ENCODE measurements around the gene SRXN1.

SRXN1 gene

GRCh38 chr20:663315-664090 lies 10.5 kb upstream of the SRXN1 start:
- Histone ChIP-seq H3K9ac (ENCODE audit: low read length) (no peak overlapping the region), H3K9me3 (ENCODE audit: control insufficient read depth, low read depth, low read length) (no peaks in the 10 kb centered on the region), H3K4me1 (ENCODE audit: control insufficient read depth, low read depth, low read length) (peaks cover 39% of the 10 kb centered on the region), H3K27me3 (ENCODE audit: control insufficient read depth, insufficient read depth, low read length) (no peaks in the 10 kb centered on the region), H3K36me3 (ENCODE audit: control insufficient read depth, low read depth, low read length) (no peaks in the 10 kb centered on the region), H3K27ac (ENCODE audit: low read length) (no peak overlapping the region), H3K4me3 (ENCODE audit: low read length) (no peak overlapping the region)

- Histone ChIP-seq H3K9me3 (ENCODE audit: control insufficient read depth, low read depth, low read length) (no peaks in the 10 kb centered on the region), H3K36me3 (ENCODE audit: control insufficient read depth, low read depth, low read length) (no peaks in the 10 kb centered on the region), H3K27ac (ENCODE audit: low read length) (no peak overlapping the region), H3K4me1 (ENCODE audit: control insufficient read depth, low read depth, low read length) (peaks cover 49% of the 10 kb centered on the region), H3K27me3 (ENCODE audit: control insufficient read depth, insufficient read depth, low read length) (no peaks in the 10 kb centered on the region), H3K4me3 (ENCODE audit: low read length) (no peak overlapping the region), H3K9ac (ENCODE audit: low read length) (no peak overlapping the region)
These were observed 9.5 kb upstream of the SRXN1 start for GRCh38 chr20:662277-663192.

- Histone ChIP-seq H3K4me3 (ENCODE audit: low read length) (no peak overlapping the region), H3K9ac (ENCODE audit: low read length) (no peak overlapping the region), H3K36me3 (ENCODE audit: control insufficient read depth, low read depth, low read length) (no peaks in the 10 kb centered on the region), H3K9me3 (ENCODE audit: control insufficient read depth, low read depth, low read length) (no peaks in the 10 kb centered on the region), H3K27ac (ENCODE audit: low read length) (no peak overlapping the region), H3K27me3 (ENCODE audit: control insufficient read depth, insufficient read depth, low read length) (no peaks in the 10 kb centered on the region), H3K4me1 (ENCODE audit: control insufficient read depth, low read depth, low read length) (peaks cover 54% of the 10 kb centered on the region)
These were observed 8.7 kb upstream of the SRXN1 start for GRCh38 chr20:661474-662270.

- peaks cover 53% of the 10 kb centered on the region for H3K4me1 ChIP-seq (ENCODE audit: control insufficient read depth, low read depth, low read length)
- peak overlapping the region; percentile 24 for H3K27ac ChIP-seq (ENCODE audit: low read length)
- peak overlapping the region; percentile 21 for H3K9ac ChIP-seq (ENCODE audit: low read length)
- peak overlapping the region; percentile 40 for H3K4me3 ChIP-seq (ENCODE audit: low read length)
- no peaks in the 10 kb centered on the region for H3K36me3 ChIP-seq (ENCODE audit: control insufficient read depth, low read depth, low read length)
- H3K9me3 ChIP-seq (ENCODE audit: control insufficient read depth, low read depth, low read length): no peaks in the 10 kb centered on the region
- H3K27me3 ChIP-seq (ENCODE audit: control insufficient read depth, insufficient read depth, low read length): peaks cover 8% of the 10 kb centered on the region
These were observed 5.8 kb upstream of the SRXN1 start for GRCh38 chr20:658731-659291.

- no peaks in the 10 kb centered on the region for H3K9me3 ChIP-seq (ENCODE audit: control insufficient read depth, low read depth, low read length)
- H3K27ac ChIP-seq (ENCODE audit: low read length): peak overlapping the region; percentile 24
- peak overlapping the region; percentile 40 for H3K4me3 ChIP-seq (ENCODE audit: low read length)
- peaks cover 55% of the 10 kb centered on the region for H3K4me1 ChIP-seq (ENCODE audit: control insufficient read depth, low read depth, low read length)
- H3K9ac ChIP-seq (ENCODE audit: low read length): peak overlapping the region; percentile 21
- peaks cover 11% of the 10 kb centered on the region for H3K27me3 ChIP-seq (ENCODE audit: control insufficient read depth, insufficient read depth, low read length)
- H3K36me3 ChIP-seq (ENCODE audit: control insufficient read depth, low read depth, low read length): no peaks in the 10 kb centered on the region
These were observed 5.2 kb upstream of the SRXN1 start for GRCh38 chr20:658202-658601.

- Histone ChIP-seq H3K27ac (ENCODE audit: low read length) (no peak overlapping the region), H3K27me3 (ENCODE audit: control insufficient read depth, insufficient read depth, low read length) (peaks cover 11% of the 10 kb centered on the region), H3K9ac (ENCODE audit: low read length) (no peak overlapping the region), H3K4me3 (ENCODE audit: low read length) (no peak overlapping the region), H3K9me3 (ENCODE audit: control insufficient read depth, low read depth, low read length) (no peaks in the 10 kb centered on the region), H3K4me1 (ENCODE audit: control insufficient read depth, low read depth, low read length) (peaks cover 49% of the 10 kb centered on the region), H3K36me3 (ENCODE audit: control insufficient read depth, low read depth, low read length) (no peaks in the 10 kb centered on the region)
These were observed 3.0 kb upstream of the SRXN1 start for GRCh38 chr20:655726-656624.

- no peaks in the 10 kb centered on the region for H3K9me3 ChIP-seq (ENCODE audit: control insufficient read depth, low read depth, low read length)
- peaks cover 43% of the 10 kb centered on the region for H3K4me1 ChIP-seq (ENCODE audit: control insufficient read depth, low read depth, low read length)
- H3K27me3 ChIP-seq (ENCODE audit: control insufficient read depth, insufficient read depth, low read length): peaks cover 11% of the 10 kb centered on the region
- no peak overlapping the region for H3K4me3 ChIP-seq (ENCODE audit: low read length)
- no peak overlapping the region for H3K9ac ChIP-seq (ENCODE audit: low read length)
- peaks cover 7% of the 10 kb centered on the region for H3K36me3 ChIP-seq (ENCODE audit: control insufficient read depth, low read depth, low read length)
- no peak overlapping the region for H3K27ac ChIP-seq (ENCODE audit: low read length)
These were observed 1.4 kb upstream of the SRXN1 start for GRCh38 chr20:654417-654750.

- Histone ChIP-seq H3K27ac (ENCODE audit: low read length) (no peak overlapping the region), H3K9ac (ENCODE audit: low read length) (peak overlapping the region; percentile 70), H3K4me1 (ENCODE audit: control insufficient read depth, low read depth, low read length) (peaks cover 38% of the 10 kb centered on the region)
These were observed 803 bp upstream of the SRXN1 start for GRCh38 chr20:653590-654416.

GRCh38 chr20:652615-653109 lies 338 bp downstream of the SRXN1 start:
- peaks cover 20% of the 10 kb centered on the region for H3K36me3 ChIP-seq (ENCODE audit: control insufficient read depth, low read depth, low read length)
- peaks cover 11% of the 10 kb centered on the region for H3K27me3 ChIP-seq (ENCODE audit: control insufficient read depth, insufficient read depth, low read length)
- H3K4me3 ChIP-seq (ENCODE audit: low read length): peak overlapping the region; percentile 72
- peak overlapping the region; percentile 51 for H3K9ac ChIP-seq (ENCODE audit: low read length)
- peaks cover 26% of the 10 kb centered on the region for H3K4me1 ChIP-seq (ENCODE audit: control insufficient read depth, low read depth, low read length)
- H3K9me3 ChIP-seq (ENCODE audit: control insufficient read depth, low read depth, low read length): no peaks in the 10 kb centered on the region
- no peak overlapping the region for H3K27ac ChIP-seq (ENCODE audit: low read length)

More at GRCh38 chr20:653590-654416, 803 bp upstream of the SRXN1 start:
- Histone ChIP-seq H3K9me3 (ENCODE audit: control insufficient read depth, low read depth, low read length) (no peaks in the 10 kb centered on the region), H3K4me3 (ENCODE audit: low read length) (peak overlapping the region; percentile 67), H3K27me3 (ENCODE audit: control insufficient read depth, insufficient read depth, low read length) (peaks cover 11% of the 10 kb centered on the region), H3K36me3 (ENCODE audit: control insufficient read depth, low read depth, low read length) (peaks cover 9% of the 10 kb centered on the region)
